ENCODE results near the gene OTUD1.

DNA sequence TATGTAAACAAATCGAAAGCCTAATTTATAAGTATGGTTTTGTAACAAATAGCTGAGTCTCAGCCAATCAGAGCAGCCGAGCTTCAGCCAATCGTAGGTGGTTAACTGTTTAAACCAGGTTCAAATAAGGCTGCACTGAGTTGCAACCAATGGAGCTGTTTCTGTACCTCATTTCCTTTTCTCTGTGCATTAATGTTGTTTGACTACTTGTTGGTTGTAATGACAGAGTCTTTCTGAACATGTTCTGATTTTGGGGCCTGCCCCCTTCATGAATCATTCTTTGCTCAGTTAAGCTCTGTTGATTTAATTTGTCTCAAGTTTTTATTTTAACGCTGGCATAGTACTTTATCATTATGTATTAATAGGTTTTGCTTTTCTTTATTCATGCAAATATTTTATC lies 14.6 kb downstream of the OTUD1 start:
- no peak for TF ChIP-seq CTCF (IDR thresholded peaks at IDR 0.05 in 2 of 3, conservative IDR thresholded peaks at IDR 0.05 in 1 of 3; ENCODE audit: borderline replicate concordance in 1 of 3, insufficient read depth in 1 of 3, low read depth in 2 of 3, low read length in 2 of 3)
- no peak for TF ChIP-seq SP1 (IDR thresholded peaks at IDR 0.05; ENCODE audit: low read depth)
- no peak for TF ChIP-seq EZH2 (IDR thresholded peaks at IDR 0.05)
- TF ChIP-seq CEBPB (IDR thresholded peaks at IDR 0.05; ENCODE audit: low read depth), result no peak
- TF ChIP-seq POLR2A (IDR thresholded peaks at IDR 0.05; ENCODE audit: borderline replicate concordance, extremely low read depth, insufficient read depth, insufficient read length), result no peak
- no peak for TF ChIP-seq EGR1 (IDR thresholded peaks at IDR 0.05; ENCODE audit: low read depth)
